Thyroid gland (tissue), 4 donors: ENCODE measurements around the gene DRD2. TPM values are rescaled to one million over a fixed set of nuclear protein-coding genes. Genes with fewer than 3 reads are reported as not detected.

Source experiments
- DNase-seq, 2 donors: peaks; one replicate each; pipeline ENCODE4 v3.0.0-alpha.2; 2019
- H3K27ac ChIP-seq, 3 donors: fragments of 200-600 bp; sonication (generic); 1 replicate in 2 of 3; 2 replicates in 1 of 3; pipeline ENCODE4 v1.5.1; 2016 to 2019; ENCODE audit warnings: mild to moderate bottlenecking in 1 of 3, moderate library complexity in 1 of 3
- H3K27me3 ChIP-seq: fragments of 200-600 bp; sonication (generic); one replicate; pipeline ENCODE4 v1.5.1; 2019
- H3K36me3 ChIP-seq, 2 donors: fragments of 200-600 bp; sonication (generic); one replicate each; pipeline ENCODE4 v1.5.1; 2016 to 2019
- H3K4me1 ChIP-seq, 2 donors: fragments of 200-600 bp; sonication (generic); one replicate each; pipeline ENCODE4 v1.5.1; 2017 to 2019
- H3K4me3 ChIP-seq, 3 donors: fragments of 200-600 bp; sonication (generic); replicated peaks in 1 of 3; 1 replicate in 2 of 3; 2 replicates in 1 of 3; pipeline ENCODE4 v1.5.1; 2016; ENCODE audit warnings: mild to moderate bottlenecking in 1 of 3
- H3K9me3 ChIP-seq: fragments of 200-600 bp; sonication (generic); one replicate; pipeline ENCODE4 v1.5.1; 2017
- CTCF ChIP-seq, 6 experiments: fragments of 200-600 bp in 3 of 6; fragments of 450-650 bp in 3 of 6; sonication (generic) in 3 of 6; IDR thresholded peaks; one replicate each; pipeline ENCODE4 v1.5.1; 2016 to 2019; ENCODE audit warnings: antibody characterized with exemption in 6 of 6, mild to moderate bottlenecking in 2 of 6, inconsistent platforms in 1 of 6, moderate library complexity in 1 of 6
- POLR2A ChIP-seq, 2 donors: fragments of 450-650 bp; IDR thresholded peaks; one replicate each; pipeline ENCODE4 v1.6.1; 2017; ENCODE audit warnings: antibody characterized with exemption in 2 of 2, mild to moderate bottlenecking in 2 of 2, moderate library complexity in 1 of 2
- WGBS, 2 donors: methylation state at CpG; one replicate each; pipeline ENCODE4 v1.1.5; 2017; 5-methylcytosine and 5-hydroxymethylcytosine counted together
- intact Hi-C: fragments of 100-400 bp; cut with DNase I; formaldehyde crosslinking; loops from one replicate; pipeline ENCODE4 v1.15.1; 2023
- total RNA-seq, 4 donors: library from RNA; depleted of rRNA; stranded (reverse); fragments of >200 nt; gene quantifications; one replicate each; pipeline ENCODE4 v1.2.3, GENCODE V29; 2016

Gene DRD2
- total RNA-seq, 4 donors from 2014 or later: 0.20 TPM; not detected in 3

- H3K4me3 ChIP-seq: no peak overlapping the region
- TF ChIP-seq CTCF (IDR thresholded peaks at IDR 0.05) (no peak), POLR2A (IDR thresholded peaks at IDR 0.05) (no peak)
- DNase-seq: peak; percentile 73 to 91
- no peaks in the 10 kb centered on the region for H3K9me3 ChIP-seq
- no peak overlapping the region for H3K27ac ChIP-seq
- intact Hi-C loops: no loop called here
- peaks cover 0 to 5% of the 10 kb centered on the region in 2 donors for H3K4me1 ChIP-seq
- 1 to 8% methylated on average over 20 to 29 of the region's 70 CpGs for WGBS, 2 donors
- H3K36me3 ChIP-seq: no peaks in the 10 kb centered on the region
- H3K27me3 ChIP-seq: no peaks in the 10 kb centered on the region
These were observed 637 bp downstream of the DRD2 start for GRCh38 chr11:113474362-113475159.

DNA sequence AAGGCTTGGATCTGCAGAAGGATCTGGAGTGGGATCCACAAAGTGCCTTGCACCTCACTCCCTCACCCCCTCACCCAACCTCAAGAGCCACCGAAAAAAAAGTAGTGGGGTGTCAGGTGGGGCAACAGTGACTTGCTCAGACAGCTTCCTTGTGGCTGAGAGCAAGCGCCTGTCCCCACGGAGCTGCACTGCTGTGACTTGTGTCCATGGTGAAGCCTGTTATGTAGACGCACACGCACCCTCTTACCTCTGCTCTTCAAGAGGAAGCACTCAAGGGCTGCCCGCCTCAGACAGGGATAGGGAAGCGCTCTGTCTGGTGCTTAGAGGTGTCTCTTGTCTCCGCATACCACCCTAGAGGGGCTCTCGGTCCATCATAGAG, 1.2 kb downstream of the DRD2 start:
- Histone ChIP-seq H3K4me1 (peaks cover 0 to 5% of the 10 kb centered on the region in 2 donors), H3K36me3 (no peaks in the 10 kb centered on the region), H3K4me3 (no peak overlapping the region), H3K9me3 (no peaks in the 10 kb centered on the region), H3K27ac (no peak overlapping the region), H3K27me3 (no peaks in the 10 kb centered on the region)
- TF ChIP-seq POLR2A (IDR thresholded peaks at IDR 0.05) (no peak), CTCF (IDR thresholded peaks at IDR 0.05) (no peak)
- intact Hi-C loops: no loop called here
- no peak for DNase-seq
- 18 to 28% methylated on average over 5 to 9 of the region's 9 CpGs for WGBS, 2 donors

DNA sequence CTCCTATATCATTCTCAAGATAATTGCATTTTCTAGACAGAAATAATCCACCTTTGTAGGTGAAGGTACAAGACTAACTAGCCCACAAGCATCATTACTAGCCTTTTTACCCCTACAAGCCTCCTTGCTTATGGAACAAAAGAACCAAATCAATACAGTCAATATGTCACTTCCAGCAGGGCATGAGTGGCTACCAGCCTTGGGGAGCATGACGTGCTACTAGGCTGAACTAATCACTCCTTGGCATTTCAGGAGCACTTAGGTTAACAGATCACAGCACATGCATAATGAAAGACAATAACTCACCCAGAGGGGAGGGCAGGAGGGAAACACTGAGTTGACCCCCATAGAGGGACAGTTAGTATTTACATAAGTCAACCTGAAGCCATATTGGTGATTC, 2.7 kb downstream of the DRD2 start:
- H3K36me3 ChIP-seq: no peaks in the 10 kb centered on the region
- no peak overlapping the region for H3K27ac ChIP-seq
- no peak overlapping the region for H3K4me3 ChIP-seq
- H3K27me3 ChIP-seq: no peaks in the 10 kb centered on the region
- no peaks in the 10 kb centered on the region for H3K9me3 ChIP-seq
- 17 to 47% methylated on average over 1 of the region's 1 CpG for WGBS, 2 donors
- intact Hi-C loops: no loop called here
- TF ChIP-seq CTCF (IDR thresholded peaks at IDR 0.05) (no peak), POLR2A (IDR thresholded peaks at IDR 0.05) (no peak)
- H3K4me1 ChIP-seq: peaks cover 0 to 5% of the 10 kb centered on the region in 2 donors
- DNase-seq: no peak

DNA sequence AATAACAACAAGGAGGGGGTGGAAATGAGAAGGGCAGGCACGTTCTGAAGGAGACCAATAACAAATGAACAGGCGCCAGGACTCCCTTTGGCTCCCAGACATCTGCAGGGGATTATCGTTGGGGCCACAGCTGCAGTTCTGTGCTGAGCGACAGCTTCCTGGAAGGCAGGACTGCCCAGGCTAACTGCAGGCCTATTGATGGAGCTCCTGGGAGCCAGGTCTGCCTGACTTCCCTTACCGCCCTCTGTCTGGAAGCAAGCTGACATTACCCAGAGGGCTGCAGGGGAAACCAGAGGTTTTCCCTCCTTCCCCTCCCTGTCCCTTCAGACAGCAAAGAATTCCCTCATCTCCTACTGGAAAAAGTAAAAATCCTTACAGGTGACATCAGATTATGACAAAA, 5.0 kb downstream of the DRD2 start:
- Histone ChIP-seq H3K4me3 (no peak overlapping the region), H3K4me1 (peaks cover 0 to 5% of the 10 kb centered on the region in 2 donors), H3K36me3 (no peaks in the 10 kb centered on the region), H3K27ac (no peak overlapping the region), H3K9me3 (no peaks in the 10 kb centered on the region), H3K27me3 (no peaks in the 10 kb centered on the region)
- TF ChIP-seq POLR2A (IDR thresholded peaks at IDR 0.05) (no peak), CTCF (IDR thresholded peaks at IDR 0.05) (no peak)
- no peak for DNase-seq
- 45 to 58% methylated on average over 5 of the region's 5 CpGs for WGBS, 2 donors
- intact Hi-C loops: no loop called here

DNA sequence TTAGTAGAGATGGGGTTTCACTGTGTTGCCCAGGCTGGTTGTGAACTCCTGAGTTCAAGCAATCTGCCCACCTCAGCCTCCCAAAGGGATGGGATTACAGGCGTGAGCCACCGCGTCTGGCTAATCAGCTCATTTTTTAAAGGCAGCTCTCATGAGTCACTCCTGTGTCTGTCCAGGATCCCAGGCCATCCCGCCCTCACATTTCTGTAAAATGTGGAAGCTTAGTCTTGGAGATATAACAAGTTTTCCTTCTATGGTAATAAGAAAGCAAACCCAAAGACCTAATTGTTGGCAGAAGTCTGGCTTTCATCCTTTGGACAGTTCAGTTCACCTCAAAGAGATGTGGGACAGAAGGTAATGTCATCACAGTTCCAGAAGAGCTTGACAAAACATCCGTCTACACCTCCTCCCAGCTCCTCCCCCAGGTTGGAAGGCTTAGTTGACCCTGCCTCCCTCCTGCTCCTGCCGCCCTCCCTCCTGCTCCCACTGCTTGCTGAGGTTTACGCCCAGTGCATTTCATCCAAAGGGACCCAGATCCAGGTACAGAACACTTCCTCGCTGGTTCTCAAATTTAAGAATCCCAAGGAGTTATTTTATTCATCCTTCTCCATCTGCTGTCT, 6.4 kb downstream of the DRD2 start:
- no peaks in the 10 kb centered on the region for H3K9me3 ChIP-seq
- intact Hi-C loops: no loop called here

More for the DNA sequence above, 6.4 kb downstream of the DRD2 start:
- no peak for DNase-seq
- 71 to 78% methylated on average over 8 of the region's 8 CpGs for WGBS, 2 donors
- no peaks in the 10 kb centered on the region for H3K36me3 ChIP-seq
- no peaks in the 10 kb centered on the region for H3K27me3 ChIP-seq
- TF ChIP-seq POLR2A (IDR thresholded peaks at IDR 0.05) (no peak), CTCF (IDR thresholded peaks at IDR 0.05) (no peak)
- H3K4me1 ChIP-seq: no peaks in the 10 kb centered on the region
- H3K4me3 ChIP-seq: no peak overlapping the region
- no peak overlapping the region for H3K27ac ChIP-seq
